ENCODE results near the gene XYLT2.

XYLT2 gene

GRCh38 chr17:50372758-50373556 lies 27.0 kb downstream of the XYLT2 start, which contains the start of the genes EME1 and MRPL27:
Gene EME1, plus strand, starts transcription at chr17:50373229. Its CDS starts 1,980 bp downstream, at chr17:50375209.
Gene MRPL27, minus strand, starts transcription at chr17:50373184. Its CDS starts 14 bp downstream, at chr17:50373170.
- peak within 1 kb of the TSS; percentile 96 for H3K9ac ChIP-seq (ENCODE audit: low read length)
- H3K4me3 ChIP-seq (ENCODE audit: low read length), result peak within 1 kb of the TSS; percentile 99
- H3K4me1 ChIP-seq (ENCODE audit: control insufficient read depth, low read depth, low read length), result peaks cover 4% of the 10 kb centered on the region
- peaks cover 34% of the 10 kb centered on the region for H3K36me3 ChIP-seq (ENCODE audit: control insufficient read depth, low read depth, low read length)
- no peaks in the 10 kb centered on the region for H3K9me3 ChIP-seq (ENCODE audit: control insufficient read depth, low read depth, low read length)
- peak within 1 kb of the TSS; percentile 96 for H3K27ac ChIP-seq (ENCODE audit: low read length)
- H3K27me3 ChIP-seq (ENCODE audit: control insufficient read depth, insufficient read depth, low read length), result no peaks in the 10 kb centered on the region

GRCh38 chr17:50373705-50374104 lies 27.8 kb downstream of the XYLT2 start:
- no peaks in the 10 kb centered on the region for H3K9me3 ChIP-seq (ENCODE audit: control insufficient read depth, low read depth, low read length)
- no peak overlapping the region for H3K27ac ChIP-seq (ENCODE audit: low read length)
- H3K4me1 ChIP-seq (ENCODE audit: control insufficient read depth, low read depth, low read length), result peaks cover 4% of the 10 kb centered on the region
- peaks cover 26% of the 10 kb centered on the region for H3K36me3 ChIP-seq (ENCODE audit: control insufficient read depth, low read depth, low read length)
- H3K9ac ChIP-seq (ENCODE audit: low read length), result peak overlapping the region; percentile 96
- peak overlapping the region; percentile 99 for H3K4me3 ChIP-seq (ENCODE audit: low read length)
- H3K27me3 ChIP-seq (ENCODE audit: control insufficient read depth, insufficient read depth, low read length), result no peaks in the 10 kb centered on the region

- no peak overlapping the region for H3K27ac ChIP-seq (ENCODE audit: low read length)
- peaks cover 28% of the 10 kb centered on the region for H3K36me3 ChIP-seq (ENCODE audit: control insufficient read depth, low read depth, low read length)
- H3K4me1 ChIP-seq (ENCODE audit: control insufficient read depth, low read depth, low read length), result peaks cover 4% of the 10 kb centered on the region
- no peaks in the 10 kb centered on the region for H3K27me3 ChIP-seq (ENCODE audit: control insufficient read depth, insufficient read depth, low read length)
- H3K9ac ChIP-seq (ENCODE audit: low read length), result no peak overlapping the region
- no peaks in the 10 kb centered on the region for H3K9me3 ChIP-seq (ENCODE audit: control insufficient read depth, low read depth, low read length)
- H3K4me3 ChIP-seq (ENCODE audit: low read length), result no peak overlapping the region
These were observed 30.1 kb downstream of the XYLT2 start for GRCh38 chr17:50375858-50376538.

- no peak overlapping the region for H3K9ac ChIP-seq (ENCODE audit: low read length)
- no peaks in the 10 kb centered on the region for H3K9me3 ChIP-seq (ENCODE audit: control insufficient read depth, low read depth, low read length)
- peaks cover 58% of the 10 kb centered on the region for H3K36me3 ChIP-seq (ENCODE audit: control insufficient read depth, low read depth, low read length)
- no peaks in the 10 kb centered on the region for H3K27me3 ChIP-seq (ENCODE audit: control insufficient read depth, insufficient read depth, low read length)
- no peaks in the 10 kb centered on the region for H3K4me1 ChIP-seq (ENCODE audit: control insufficient read depth, low read depth, low read length)
- H3K4me3 ChIP-seq (ENCODE audit: low read length), result no peak overlapping the region
- H3K27ac ChIP-seq (ENCODE audit: low read length), result no peak overlapping the region
These were observed 33.6 kb downstream of the XYLT2 start for GRCh38 chr17:50379351-50380132.

GRCh38 chr17:50380369-50381259 lies 34.7 kb downstream of the XYLT2 start:
- no peaks in the 10 kb centered on the region for H3K4me1 ChIP-seq (ENCODE audit: control insufficient read depth, low read depth, low read length)
- H3K4me3 ChIP-seq (ENCODE audit: low read length), result no peak overlapping the region
- H3K9ac ChIP-seq (ENCODE audit: low read length), result no peak overlapping the region
- no peaks in the 10 kb centered on the region for H3K9me3 ChIP-seq (ENCODE audit: control insufficient read depth, low read depth, low read length)
- no peaks in the 10 kb centered on the region for H3K27me3 ChIP-seq (ENCODE audit: control insufficient read depth, insufficient read depth, low read length)
- no peak overlapping the region for H3K27ac ChIP-seq (ENCODE audit: low read length)
- H3K36me3 ChIP-seq (ENCODE audit: control insufficient read depth, low read depth, low read length), result peaks cover 68% of the 10 kb centered on the region

GRCh38 chr17:50381260-50381815 lies 35.4 kb downstream of the XYLT2 start:
- H3K27ac ChIP-seq (ENCODE audit: low read length), result no peak overlapping the region
- H3K4me3 ChIP-seq (ENCODE audit: low read length), result no peak overlapping the region
- H3K36me3 ChIP-seq (ENCODE audit: control insufficient read depth, low read depth, low read length), result peaks cover 71% of the 10 kb centered on the region
- H3K27me3 ChIP-seq (ENCODE audit: control insufficient read depth, insufficient read depth, low read length), result no peaks in the 10 kb centered on the region
- H3K9ac ChIP-seq (ENCODE audit: low read length), result no peak overlapping the region
- no peaks in the 10 kb centered on the region for H3K4me1 ChIP-seq (ENCODE audit: control insufficient read depth, low read depth, low read length)
- H3K9me3 ChIP-seq (ENCODE audit: control insufficient read depth, low read depth, low read length), result no peaks in the 10 kb centered on the region

- Histone ChIP-seq H3K36me3 (ENCODE audit: control insufficient read depth, low read depth, low read length) (peaks cover 77% of the 10 kb centered on the region), H3K27ac (ENCODE audit: low read length) (no peak overlapping the region), H3K9me3 (ENCODE audit: control insufficient read depth, low read depth, low read length) (no peaks in the 10 kb centered on the region), H3K27me3 (ENCODE audit: control insufficient read depth, insufficient read depth, low read length) (no peaks in the 10 kb centered on the region), H3K4me3 (ENCODE audit: low read length) (no peak overlapping the region), H3K9ac (ENCODE audit: low read length) (no peak overlapping the region), H3K4me1 (ENCODE audit: control insufficient read depth, low read depth, low read length) (no peaks in the 10 kb centered on the region)
These were observed 36.0 kb downstream of the XYLT2 start for GRCh38 chr17:50381920-50382319.

GRCh38 chr17:50382931-50383330 lies 37.0 kb downstream of the XYLT2 start:
- Histone ChIP-seq H3K27me3 (ENCODE audit: control insufficient read depth, insufficient read depth, low read length) (no peaks in the 10 kb centered on the region), H3K27ac (ENCODE audit: low read length) (no peak overlapping the region), H3K9ac (ENCODE audit: low read length) (no peak overlapping the region), H3K36me3 (ENCODE audit: control insufficient read depth, low read depth, low read length) (peaks cover 87% of the 10 kb centered on the region), H3K9me3 (ENCODE audit: control insufficient read depth, low read depth, low read length) (no peaks in the 10 kb centered on the region), H3K4me1 (ENCODE audit: control insufficient read depth, low read depth, low read length) (no peaks in the 10 kb centered on the region), H3K4me3 (ENCODE audit: low read length) (no peak overlapping the region)

GRCh38 chr17:50386510-50386909 lies 40.6 kb downstream of the XYLT2 start:
- Histone ChIP-seq H3K9me3 (ENCODE audit: control insufficient read depth, low read depth, low read length) (no peaks in the 10 kb centered on the region), H3K4me1 (ENCODE audit: control insufficient read depth, low read depth, low read length) (no peaks in the 10 kb centered on the region), H3K36me3 (ENCODE audit: control insufficient read depth, low read depth, low read length) (peaks cover 96% of the 10 kb centered on the region), H3K9ac (ENCODE audit: low read length) (no peak overlapping the region), H3K4me3 (ENCODE audit: low read length) (no peak overlapping the region), H3K27me3 (ENCODE audit: control insufficient read depth, insufficient read depth, low read length) (no peaks in the 10 kb centered on the region), H3K27ac (ENCODE audit: low read length) (no peak overlapping the region)

- Histone ChIP-seq H3K36me3 (ENCODE audit: control insufficient read depth, low read depth, low read length) (peaks cover 96% of the 10 kb centered on the region), H3K4me3 (ENCODE audit: low read length) (no peak overlapping the region), H3K27me3 (ENCODE audit: control insufficient read depth, insufficient read depth, low read length) (no peaks in the 10 kb centered on the region), H3K9me3 (ENCODE audit: control insufficient read depth, low read depth, low read length) (no peaks in the 10 kb centered on the region), H3K4me1 (ENCODE audit: control insufficient read depth, low read depth, low read length) (no peaks in the 10 kb centered on the region), H3K27ac (ENCODE audit: low read length) (no peak overlapping the region), H3K9ac (ENCODE audit: low read length) (no peak overlapping the region)
These were observed 42.8 kb downstream of the XYLT2 start for GRCh38 chr17:50388728-50389127.
